NCI-H524 treated with DMSO at 0.1 percent for 48 hours (cell line): ENCODE measurements around the gene BCAN.

Experiments
- DNase-seq: peaks from one replicate; lab custom pipeline; 2025; lab: John Stamatoyannopoulos, UW

Gene BCAN

DNA sequence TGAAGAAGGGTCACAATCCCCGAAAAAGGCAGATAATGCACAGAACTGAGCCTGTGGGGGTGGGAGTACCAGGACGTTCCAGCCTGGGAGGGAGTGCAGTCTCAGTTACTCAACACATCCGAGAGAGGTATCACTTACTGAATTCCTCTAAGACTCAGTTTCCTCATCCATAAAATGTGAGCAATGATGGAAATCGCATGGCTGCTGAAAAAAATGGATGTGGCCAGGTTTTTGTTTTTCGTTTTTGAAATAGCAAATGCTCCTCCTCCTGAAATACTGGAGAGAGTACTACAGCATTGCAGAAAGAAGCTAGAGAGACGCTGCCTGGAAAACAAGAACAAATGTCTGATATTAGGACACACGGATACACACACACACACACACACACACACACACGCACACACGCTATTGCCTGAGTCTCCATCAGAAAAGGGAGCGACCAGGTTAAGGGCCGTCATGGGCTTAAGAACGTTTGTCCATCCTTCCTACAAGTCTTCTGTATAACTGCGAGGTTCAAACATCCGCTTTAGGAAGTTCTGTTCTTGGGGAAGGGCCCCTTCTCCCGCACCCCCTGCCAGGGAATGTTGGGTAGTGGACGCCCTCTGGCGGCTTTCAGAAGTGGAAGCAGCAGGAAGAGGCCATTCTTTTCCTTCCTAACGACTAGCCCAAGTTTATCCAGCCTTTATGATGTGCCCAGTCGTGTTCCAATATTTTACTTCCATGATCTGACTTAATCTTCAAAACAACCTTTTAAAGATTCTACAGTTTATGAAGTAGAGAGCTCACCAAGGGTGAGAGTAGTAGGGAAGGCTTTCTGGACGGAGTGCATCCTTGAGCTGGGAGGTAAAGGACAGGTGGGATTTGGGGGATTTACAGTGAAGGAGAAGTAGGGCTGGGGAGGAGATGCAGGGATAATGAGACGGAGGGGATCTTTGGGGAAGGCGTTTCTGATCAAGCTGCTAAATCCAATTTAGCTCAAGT, 36.0 kb downstream of the BCAN start:
- no peak for DNase-seq

DNA sequence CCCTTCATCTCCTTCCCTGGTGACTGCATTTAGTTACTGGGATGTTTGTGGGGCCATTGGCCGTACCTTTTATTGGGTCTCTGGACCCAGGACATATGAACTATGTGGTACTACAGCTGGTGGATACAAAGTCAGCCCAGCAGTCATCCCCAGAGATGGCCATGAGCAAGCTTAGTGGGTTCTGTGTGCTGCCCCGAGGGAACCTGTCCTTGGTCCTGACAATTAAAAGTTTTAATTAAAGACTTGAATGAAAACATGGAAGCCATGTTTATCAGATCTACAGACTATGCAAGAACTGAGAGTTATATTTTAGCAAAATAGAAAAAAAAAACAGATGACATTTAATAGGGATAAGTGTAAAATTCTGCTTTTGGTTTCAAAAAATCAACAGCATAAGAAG, 38.1 kb downstream of the BCAN start:
- no peak for DNase-seq

GRCh38 chr1:156681196-156681960, 39.5 kb downstream of the BCAN start:
- no peak for DNase-seq

DNA sequence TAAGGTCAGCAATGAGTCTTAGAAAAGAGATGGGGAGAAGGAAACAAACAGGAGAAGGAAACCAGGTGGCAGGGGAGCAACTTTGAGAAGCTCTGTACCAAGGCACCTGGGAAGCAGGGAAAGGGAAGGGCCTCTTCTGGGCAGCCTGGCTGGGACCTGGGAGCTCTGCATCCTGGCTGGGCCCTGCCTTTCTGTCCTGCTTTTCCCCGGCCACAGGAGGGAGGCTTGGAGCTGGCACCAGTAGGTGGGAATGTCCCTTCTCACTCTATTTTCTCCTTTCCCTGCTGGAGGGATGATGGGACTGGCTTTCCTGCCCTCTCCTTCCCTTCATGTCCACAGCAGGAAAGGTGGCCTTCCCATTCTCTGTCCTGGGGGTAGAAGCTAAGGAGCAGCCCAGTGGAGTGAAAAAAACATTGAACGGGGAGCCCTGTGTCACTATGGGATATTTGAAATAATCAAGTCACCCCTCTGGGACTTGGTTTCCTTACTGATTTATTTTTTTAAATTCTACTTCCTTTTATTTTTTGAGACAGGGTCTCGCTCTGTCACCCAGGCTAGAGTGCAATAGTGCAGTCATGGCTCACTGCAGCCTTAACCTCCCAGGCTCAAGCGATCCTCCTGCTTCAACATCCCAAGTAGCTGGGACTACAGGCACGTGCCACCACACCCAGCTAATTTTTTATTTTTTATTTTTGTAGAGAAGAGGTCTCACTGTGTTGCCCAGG, 40.4 kb downstream of the BCAN start:
- DNase-seq, result no peak

DNA sequence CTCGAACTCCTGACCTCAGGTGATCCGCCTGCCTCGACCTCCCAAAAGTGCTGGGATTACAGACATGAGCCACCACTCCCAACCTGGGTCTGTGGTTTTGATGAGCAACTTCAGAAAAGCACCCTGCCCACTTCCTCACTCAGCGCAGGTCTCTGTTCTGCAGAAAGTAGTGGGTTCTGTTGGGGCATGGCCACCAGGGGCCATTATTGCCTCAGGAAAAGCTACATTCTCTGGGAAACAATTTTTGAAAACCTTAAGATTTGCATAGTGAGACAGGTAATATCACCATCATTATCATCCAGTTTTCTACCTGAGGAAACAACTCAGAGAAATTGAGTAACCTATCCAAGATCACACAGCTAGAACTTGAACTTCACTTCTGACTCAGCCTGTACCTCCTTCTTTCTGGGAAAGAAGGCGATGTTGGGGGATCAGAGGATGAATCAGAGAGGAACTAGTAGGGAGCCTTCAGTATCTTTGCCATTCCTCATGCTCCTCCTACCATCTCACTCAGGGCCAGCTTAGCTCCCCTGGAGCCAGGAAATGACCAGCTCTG, 42.4 kb downstream of the BCAN start:
- no peak for DNase-seq

DNA sequence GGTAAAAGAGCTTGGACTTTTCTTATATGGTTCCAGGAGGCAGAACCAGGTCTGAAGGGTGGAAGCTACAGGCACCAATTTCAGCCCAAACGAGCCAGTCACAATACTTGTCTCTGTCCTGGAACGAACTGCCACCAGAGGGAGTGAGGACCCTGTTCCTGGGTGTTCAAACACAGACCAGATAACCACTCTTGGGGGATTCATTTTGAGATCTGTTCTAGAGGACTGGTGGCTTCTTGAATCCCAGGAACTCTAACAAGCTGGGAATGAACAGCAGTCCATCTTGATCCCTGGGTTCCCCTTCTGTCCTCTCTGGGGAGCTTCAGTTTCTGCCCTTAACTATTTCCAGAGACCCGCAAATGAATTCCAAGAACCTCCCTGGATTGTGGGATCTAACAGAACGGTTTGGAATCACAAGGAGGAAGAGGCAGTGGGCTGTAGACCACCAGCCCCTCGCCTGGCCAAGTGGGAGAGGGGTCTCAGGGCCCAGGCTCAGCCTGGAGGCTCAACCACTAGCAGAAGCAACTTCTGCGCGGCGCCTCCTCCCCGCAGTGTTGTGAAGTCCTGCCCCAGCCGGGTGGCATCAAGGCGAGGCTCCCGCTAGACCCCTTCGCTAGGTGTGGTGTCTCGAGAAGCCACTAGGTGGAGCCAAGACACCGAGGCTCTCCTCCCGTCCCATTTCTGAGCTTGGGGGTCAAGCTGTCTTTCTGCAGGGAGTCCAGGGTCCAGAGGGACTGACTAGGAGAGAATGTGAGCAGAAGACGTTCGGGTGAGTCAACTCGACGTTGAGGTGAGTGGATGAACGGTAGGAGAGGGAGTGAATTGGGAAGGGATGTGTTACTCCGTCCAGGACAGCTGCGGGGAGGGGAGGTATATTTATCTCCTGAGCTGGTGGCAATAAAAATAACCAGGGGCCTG, 47.4 kb downstream of the BCAN start:
- peak; percentile 22 for DNase-seq

DNA sequence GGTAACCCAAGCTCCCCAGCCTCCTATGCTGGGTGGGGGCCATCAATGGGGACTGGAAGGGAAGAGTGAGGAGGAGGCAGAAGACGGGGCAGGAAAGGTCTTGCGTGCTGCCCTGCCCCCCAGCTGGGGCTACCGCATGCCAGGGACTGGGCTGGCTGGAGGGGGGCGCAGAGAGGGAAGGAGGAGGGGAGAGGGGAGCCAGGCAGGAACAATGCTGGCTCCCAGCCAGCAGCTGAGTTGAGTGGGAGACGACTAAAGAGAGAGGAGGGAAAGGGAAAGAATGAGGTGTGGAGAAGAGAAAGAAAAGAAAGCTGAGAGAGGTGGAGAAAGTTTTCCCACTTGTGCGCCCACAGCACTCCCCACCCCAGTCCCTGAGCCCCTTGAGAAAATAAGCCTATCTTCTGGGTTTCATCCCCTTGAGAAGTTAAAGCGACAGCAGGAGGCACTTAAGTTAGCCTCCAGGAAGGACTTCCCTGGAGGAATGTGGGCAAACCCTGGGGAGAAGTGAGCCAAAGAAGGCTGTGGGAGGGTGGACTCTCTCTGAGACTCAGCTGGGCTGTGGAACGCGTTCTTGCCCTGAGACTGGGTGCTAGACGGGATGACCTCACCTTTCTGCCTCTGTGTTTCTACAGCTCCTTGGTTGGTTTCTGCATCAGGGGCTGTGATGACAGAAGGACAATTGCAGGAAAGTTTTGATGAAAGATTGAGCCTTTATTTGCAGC, 48.2 kb downstream of the BCAN start:
- no peak for DNase-seq

GRCh38 chr1:156690675-156691036, 48.7 kb downstream of the BCAN start:
- no peak for DNase-seq

DNA sequence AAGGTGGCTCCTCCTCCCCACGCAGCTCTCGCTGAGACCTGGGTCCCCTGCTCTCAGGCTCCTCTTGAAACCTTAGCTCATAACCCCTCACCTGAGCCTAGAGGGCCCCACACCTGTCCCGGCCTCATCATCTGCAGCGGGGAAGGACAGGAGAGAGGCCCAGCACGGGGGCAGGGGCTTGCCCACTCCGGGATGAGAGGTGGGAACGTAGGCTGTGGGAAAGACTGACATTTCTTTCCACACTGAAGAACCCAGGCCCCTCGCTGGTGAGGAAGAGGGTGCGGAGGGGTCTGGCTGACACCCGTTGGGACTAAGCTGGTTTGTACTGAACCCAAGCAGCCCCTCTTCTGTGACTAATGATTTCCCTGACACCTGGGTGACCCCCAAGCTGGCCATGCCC, 49.3 kb downstream of the BCAN start:
- DNase-seq, result no peak

DNA sequence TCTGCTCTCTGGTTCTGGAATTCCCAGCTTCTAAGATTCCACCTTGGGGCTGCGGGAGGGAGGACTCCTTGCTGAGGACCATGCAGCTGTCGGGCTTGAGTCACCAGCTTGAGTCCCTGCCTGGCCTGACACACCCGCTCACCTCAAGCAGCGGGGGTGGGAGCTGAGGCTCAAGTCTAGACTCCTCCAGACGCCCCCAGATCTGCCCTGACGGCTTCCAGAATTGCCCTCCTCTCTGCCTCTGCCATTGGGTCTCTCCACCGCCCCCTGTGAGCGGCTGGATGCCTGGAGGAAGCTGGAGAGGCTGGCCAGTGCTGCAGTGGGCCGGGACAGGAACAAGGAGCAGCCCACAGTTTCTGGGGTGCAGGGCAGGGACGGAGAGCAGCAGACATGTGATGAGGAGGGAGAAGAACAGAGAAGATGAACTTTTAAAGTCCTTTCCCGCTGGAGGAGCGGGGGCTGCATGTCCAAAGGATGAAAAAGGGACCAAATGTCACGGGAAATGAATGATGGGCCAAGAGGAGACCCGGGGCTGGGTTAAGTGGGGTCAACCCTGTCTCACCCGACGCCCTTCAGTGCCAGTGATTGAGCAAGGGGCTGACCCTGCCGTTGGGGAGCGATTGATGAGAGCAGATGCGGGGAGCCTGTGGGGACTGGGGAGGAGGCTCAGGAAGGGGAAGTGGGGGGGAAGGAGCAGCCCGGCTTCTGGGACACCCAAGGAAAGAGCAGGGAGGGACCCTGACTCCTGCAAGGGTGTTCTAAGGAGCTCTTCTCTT, 49.9 kb downstream of the BCAN start:
- no peak for DNase-seq

DNA sequence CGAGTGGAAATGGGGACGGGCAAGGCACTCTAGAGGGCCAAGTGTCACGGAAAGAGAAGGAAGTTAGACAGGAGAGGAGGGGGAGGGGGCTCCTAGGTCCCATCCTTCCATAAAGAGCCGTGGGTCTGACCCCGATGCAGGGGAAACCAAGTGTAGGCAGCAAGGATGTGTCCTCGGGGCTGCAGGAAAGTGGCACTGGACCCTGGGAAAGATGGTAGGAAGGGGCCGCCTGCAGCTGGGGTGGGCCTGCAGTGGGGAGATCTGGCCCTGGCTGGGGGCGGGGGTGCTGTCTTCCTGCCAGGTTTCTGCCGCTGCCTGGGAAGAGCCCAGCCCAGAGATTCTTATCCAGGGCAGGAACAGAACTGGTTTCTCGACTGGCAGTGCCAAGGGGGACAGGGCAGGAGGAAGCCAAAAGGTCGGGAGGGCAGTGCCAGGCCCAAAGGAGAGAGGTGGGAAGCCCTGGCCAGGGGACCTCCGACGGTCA, 50.6 kb downstream of the BCAN start:
- DNase-seq, result no peak

DNA sequence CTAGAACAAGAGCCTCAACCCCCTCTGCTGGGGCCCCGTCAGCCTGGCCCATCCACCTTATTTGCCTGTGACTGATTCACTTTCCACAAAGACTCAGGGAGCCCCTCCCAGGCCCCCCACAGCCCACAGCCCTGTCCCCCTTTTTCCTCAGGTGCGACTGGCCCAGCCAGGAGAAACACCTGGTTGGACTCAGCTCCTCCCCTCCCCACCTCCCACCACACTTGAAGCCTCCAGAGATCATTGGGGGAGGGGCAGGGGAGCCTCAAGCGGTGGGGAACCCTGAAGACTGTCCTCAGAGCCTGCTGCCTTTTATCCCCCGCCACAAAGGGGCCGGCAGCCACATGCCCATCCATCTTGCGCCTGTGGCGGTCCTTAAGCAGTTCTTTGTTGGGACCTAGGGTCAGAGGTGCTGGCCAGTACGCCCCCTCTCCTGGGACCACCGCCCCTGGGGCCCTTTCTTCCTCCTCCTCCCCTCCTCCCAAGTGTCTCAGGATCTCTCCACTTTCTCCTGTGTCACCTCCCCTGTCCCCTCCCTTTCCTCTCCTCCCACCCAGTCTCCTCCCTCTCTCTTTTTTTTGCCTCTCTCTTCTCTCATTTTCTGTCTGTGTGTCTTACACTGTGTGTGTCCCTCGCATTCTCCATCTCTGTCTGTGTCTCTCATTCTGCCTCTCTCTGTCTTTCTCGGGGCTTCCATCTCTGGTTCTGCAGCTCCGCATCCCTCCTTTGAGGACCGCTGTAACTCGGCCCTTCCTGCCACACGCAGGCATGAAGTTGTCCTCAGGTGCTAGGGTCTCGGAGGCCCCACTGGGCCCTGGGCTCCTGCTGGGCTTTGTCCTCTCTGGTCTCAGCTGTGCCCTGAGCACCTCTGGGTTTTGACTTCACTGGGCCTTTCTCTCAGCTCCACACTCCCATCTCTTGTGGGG, 51.3 kb downstream of the BCAN start:
- DNase-seq, result no peak

GRCh38 chr1:156693848-156694689, 52.2 kb downstream of the BCAN start:
- DNase-seq, result no peak

DNA sequence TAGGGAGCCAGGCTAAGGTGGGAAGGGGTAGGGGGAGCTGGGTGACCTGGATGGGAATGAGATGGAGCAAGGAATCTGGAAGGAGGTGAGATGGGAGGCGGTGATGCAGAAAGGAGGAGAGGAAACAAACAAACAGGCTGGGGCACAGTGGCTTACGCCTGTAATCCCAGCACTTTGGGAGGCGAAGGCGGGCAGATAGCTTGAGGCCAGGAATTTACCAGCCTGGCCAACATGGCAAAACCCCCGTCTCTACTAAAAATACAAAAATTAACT, 52.7 kb downstream of the BCAN start:
- DNase-seq, result no peak

DNA sequence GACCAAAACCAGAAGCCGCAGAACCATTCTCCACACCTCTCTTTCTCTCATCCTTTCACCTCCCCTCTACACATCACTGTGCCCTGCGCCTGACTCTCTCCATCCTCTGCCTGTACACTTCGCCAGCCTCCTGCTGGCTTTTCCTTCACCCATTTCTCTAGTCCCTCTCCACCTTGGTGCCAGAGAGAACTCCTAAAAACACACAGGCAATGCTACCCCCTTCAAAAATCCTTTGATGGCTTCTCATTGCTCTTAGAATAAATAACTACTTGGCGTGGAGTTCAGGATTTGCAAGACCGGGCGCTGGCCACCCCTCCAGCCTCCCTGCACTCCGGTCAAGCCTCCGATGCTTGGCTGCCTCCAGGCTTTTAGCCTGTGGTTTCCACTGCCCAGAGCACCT, 54.8 kb downstream of the BCAN start:
- no peak for DNase-seq

GRCh38 chr1:156697481-156697880, 55.6 kb downstream of the BCAN start:
- DNase-seq, result no peak

DNA sequence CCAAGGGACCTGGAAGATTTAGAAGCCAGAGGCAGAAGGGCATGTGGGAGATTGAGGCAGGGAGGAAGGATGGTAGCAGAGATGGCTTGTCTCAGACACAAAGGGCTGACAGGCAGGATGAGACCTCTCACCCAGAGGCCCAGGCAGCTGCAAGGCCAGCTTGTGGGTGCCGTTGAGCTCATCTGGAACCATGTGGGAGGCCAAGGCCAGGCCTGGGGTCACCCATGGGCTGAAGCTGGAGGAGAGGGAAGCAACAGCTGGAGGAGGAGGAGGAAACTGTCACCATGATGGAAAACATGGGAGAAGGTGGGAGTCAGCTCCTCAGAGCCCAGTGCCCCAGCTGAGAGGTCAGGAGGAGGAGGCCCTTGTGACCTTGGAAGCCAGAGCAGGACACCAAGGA, 57.1 kb downstream of the BCAN start:
- no peak for DNase-seq
